ENCODE data around the gene CCSER2. TPM values are rescaled to one million over a fixed set of nuclear protein-coding genes. Genes with fewer than 3 reads are reported as not detected.

The CCSER2 gene
- total and polyA plus RNA-seq, 7 donors, result 10.2 to 101 (median 83.2) TPM

DNA sequence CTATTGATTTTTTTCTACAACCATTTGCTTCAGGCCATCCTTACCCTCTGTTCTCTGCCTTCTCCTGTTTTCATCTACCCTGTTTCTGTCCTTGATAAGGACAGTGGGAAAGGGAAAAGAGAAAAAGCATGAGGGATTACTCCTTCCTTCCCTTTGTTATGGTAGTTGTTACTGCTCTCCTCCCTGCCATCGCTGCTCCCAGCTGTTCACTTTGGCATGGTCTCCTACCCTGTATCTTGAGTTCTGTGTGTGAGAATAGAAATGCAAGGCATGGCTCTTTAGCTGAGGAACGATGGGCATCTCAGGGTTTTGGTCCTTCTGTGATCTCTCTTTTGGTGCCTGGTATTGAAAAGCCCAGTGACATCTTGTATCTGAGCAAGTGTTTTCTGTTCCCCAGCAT is 6.4 kb downstream of the CCSER2 start:
- no peak overlapping the region for H3K27ac ChIP-seq
- no peaks in the 10 kb centered on the region for H3K27me3 ChIP-seq
- H3K4me1 ChIP-seq, result peaks cover 0 to 54% (median 45%) of the 10 kb centered on the region in 4 donors
- TF ChIP-seq CTCF (IDR thresholded peaks at IDR 0.05), result no peak
- TF ChIP-seq POLR2A (IDR thresholded peaks at IDR 0.05), result no peak
- no peak for TF ChIP-seq POLR2AphosphoS5 (IDR thresholded peaks at IDR 0.05)
- no peak for TF ChIP-seq EP300 (IDR thresholded peaks at IDR 0.05)
- intact Hi-C loops (cut with DNase I), result no loop called here
- DNase-seq, result no peak
- 79 to 88% methylated on average over 2 of the region's 2 CpGs for whole genome bisulfite sequencing, 2 donors
- no peak overlapping the region for H3K4me3 ChIP-seq
- H3K9me3 ChIP-seq, result no peaks in the 10 kb centered on the region
- H3K36me3 ChIP-seq, result no peaks in the 10 kb centered on the region

DNA sequence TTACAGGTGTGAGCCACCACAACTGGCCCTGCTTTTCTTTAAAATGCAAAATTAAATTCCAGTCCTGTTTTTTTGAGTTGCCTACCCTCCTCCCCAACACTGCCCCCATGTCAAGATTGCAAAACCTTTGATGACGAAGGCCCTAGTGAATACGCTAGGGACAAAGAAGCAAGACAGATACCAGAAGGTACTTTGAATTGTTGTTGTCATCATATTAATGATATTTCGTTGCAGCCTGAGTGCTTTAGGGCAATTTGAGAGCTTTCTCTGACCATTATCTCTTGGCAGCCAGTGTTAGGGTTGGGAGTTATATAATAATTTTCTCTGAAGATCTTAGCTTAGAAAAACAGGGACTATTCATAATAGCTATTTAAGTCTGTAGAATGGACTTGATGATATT is 7.1 kb downstream of the CCSER2 start:
- no peaks in the 10 kb centered on the region for H3K9me3 ChIP-seq
- WGBS, 2 donors, result 78 to 83% methylated on average over 3 of the region's 3 CpGs
- TF ChIP-seq CTCF (IDR thresholded peaks at IDR 0.05) (no peak), POLR2AphosphoS5 (IDR thresholded peaks at IDR 0.05) (no peak), POLR2A (IDR thresholded peaks at IDR 0.05) (no peak), EP300 (IDR thresholded peaks at IDR 0.05) (no peak)
- H3K36me3 ChIP-seq, result no peaks in the 10 kb centered on the region
- intact Hi-C loops (cut with DNase I), result no loop called here
- no peak overlapping the region for H3K27ac ChIP-seq
- no peak overlapping the region for H3K4me3 ChIP-seq
- no peaks in the 10 kb centered on the region for H3K27me3 ChIP-seq
- DNase-seq, result no peak
- peaks cover 0 to 47% (median 38%) of the 10 kb centered on the region in 4 donors for H3K4me1 ChIP-seq

DNA sequence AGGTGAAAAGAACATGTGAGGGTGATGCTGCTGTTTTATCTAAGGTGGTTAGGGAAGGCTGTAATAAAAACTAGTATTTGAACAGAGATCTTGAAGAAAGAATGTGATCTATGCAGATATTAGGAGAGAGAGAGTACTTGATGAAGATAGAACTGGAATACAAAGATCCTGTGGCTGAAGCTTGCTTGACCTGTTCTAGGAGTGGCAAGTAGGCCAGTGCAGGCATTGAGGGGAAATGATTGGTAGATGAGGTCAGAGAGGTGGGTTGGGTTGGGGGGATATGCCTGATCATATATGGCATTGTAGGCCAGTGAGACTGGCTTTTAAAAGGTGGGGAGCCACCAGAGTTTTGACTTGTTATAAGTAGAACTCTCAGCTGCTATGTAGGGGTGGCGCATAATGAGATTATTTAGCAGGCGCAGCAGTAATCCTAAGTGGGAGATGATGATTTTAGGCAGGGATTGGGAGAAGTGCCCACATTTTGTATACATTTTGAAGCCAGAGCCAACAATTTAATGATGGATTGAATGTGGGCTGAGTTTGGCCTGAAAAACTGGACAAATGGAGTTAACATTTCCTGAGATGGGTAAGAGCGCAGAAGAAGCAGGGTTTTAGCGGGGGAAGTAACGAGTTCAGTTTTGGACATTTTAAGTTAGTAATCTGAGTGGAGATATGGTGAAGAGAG is 8.2 kb downstream of the CCSER2 start:
- H3K36me3 ChIP-seq, result no peaks in the 10 kb centered on the region
- no peaks in the 10 kb centered on the region for H3K9me3 ChIP-seq
- no peak for DNase-seq
- intact Hi-C loops (cut with DNase I), result no loop called here
- no peak for TF ChIP-seq POLR2AphosphoS5 (IDR thresholded peaks at IDR 0.05)
- TF ChIP-seq POLR2A (IDR thresholded peaks at IDR 0.05), result no peak
- no peak for TF ChIP-seq EP300 (IDR thresholded peaks at IDR 0.05)
- TF ChIP-seq CTCF (IDR thresholded peaks at IDR 0.05), result no peak
- no peaks in the 10 kb centered on the region for H3K27me3 ChIP-seq
- H3K27ac ChIP-seq, result no peak overlapping the region
- WGBS, 2 donors, result 89 to 94% methylated on average over 5 of the region's 5 CpGs
- peaks cover 0 to 38% (median 35%) of the 10 kb centered on the region in 4 donors for H3K4me1 ChIP-seq
- H3K4me3 ChIP-seq, result no peak overlapping the region

DNA sequence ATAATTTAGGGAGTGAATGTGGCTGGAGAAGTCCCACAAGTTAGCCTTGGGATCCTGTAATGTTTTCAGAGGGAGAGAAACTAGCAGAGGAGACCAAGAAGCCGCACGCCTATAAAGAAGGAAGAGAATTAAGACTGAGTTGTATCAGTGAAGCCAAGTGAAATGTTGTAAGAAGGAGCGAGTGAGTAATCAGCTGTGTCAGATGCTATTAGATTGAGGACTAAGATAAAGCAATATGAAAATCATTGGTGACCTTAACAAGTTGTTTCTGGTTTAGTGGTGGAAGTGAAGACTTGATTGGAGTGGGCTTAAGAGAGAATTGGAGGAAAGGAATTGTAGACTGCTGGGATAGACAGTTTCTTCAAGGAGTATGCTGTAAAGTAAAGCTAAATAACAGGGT is 8.8 kb downstream of the CCSER2 start:
- Histone ChIP-seq H3K36me3 (no peaks in the 10 kb centered on the region), H3K4me3 (no peak overlapping the region), H3K9me3 (no peaks in the 10 kb centered on the region), H3K27ac (no peak overlapping the region), H3K4me1 (peaks cover 0 to 36% (median 33%) of the 10 kb centered on the region in 4 donors), H3K27me3 (no peaks in the 10 kb centered on the region)
- DNase-seq, result no peak
- WGBS, 2 donors, result 82 to 86% methylated on average over 3 of the region's 3 CpGs
- no peak for TF ChIP-seq POLR2AphosphoS5 (IDR thresholded peaks at IDR 0.05)
- TF ChIP-seq POLR2A (IDR thresholded peaks at IDR 0.05), result no peak
- no peak for TF ChIP-seq EP300 (IDR thresholded peaks at IDR 0.05)
- no peak for TF ChIP-seq CTCF (IDR thresholded peaks at IDR 0.05)
- intact Hi-C loops (cut with DNase I), result no loop called here

GRCh38 chr10:84339025-84339424 is 10.6 kb downstream of the CCSER2 start:
- no peaks in the 10 kb centered on the region for H3K36me3 ChIP-seq
- H3K27ac ChIP-seq, result no peak overlapping the region
- 98 to 99% methylated on average over 1 of the region's 1 CpG for WGBS, 2 donors
- peaks cover 0 to 32% (median 28%) of the 10 kb centered on the region in 4 donors for H3K4me1 ChIP-seq
- H3K9me3 ChIP-seq, result no peaks in the 10 kb centered on the region
- TF ChIP-seq POLR2AphosphoS5 (IDR thresholded peaks at IDR 0.05) (no peak), CTCF (IDR thresholded peaks at IDR 0.05) (no peak), POLR2A (IDR thresholded peaks at IDR 0.05) (no peak), EP300 (IDR thresholded peaks at IDR 0.05) (no peak)
- intact Hi-C loops (cut with DNase I), result no loop called here
- no peak overlapping the region for H3K4me3 ChIP-seq
- no peak for DNase-seq
- H3K27me3 ChIP-seq, result no peaks in the 10 kb centered on the region
